GM18907 (cell line): ENCODE measurements around the gene CYB5A.
A peak's percentile ranks its signal among the peaks of the same experiment; 100 is the strongest.
"Not testable (repeated sequence)": the region's sequence is repeated elsewhere in the genome, so short reads cannot be mapped to it uniquely, and the experiment has no call there.

Experiments
- ATAC-seq: cut with Tn5 transposase; IDR thresholded peaks from one replicate; pipeline ENCODE4 v1.9.1; 2021; ENCODE audit warnings: mild to moderate bottlenecking, moderate library complexity; ENCODE audit not compliant: unreplicated experiment

CYB5A gene

GRCh38 chr18:74291771-74292540 lies at the start of gene CYB5A:
Gene CYB5A (minus strand): TSS chr18:74291963. CDS start chr18:74291875, 88 bp downstream.
- peak; percentile 99 for ATAC-seq

- ATAC-seq: no peak
Observed at GRCh38 chr18:74337912-74338309, 46.1 kb upstream of the CYB5A start.

- no peak for ATAC-seq
Observed at GRCh38 chr18:74337155-74337911, 45.6 kb upstream of the CYB5A start.

- peak; percentile 49 for ATAC-seq
Observed at GRCh38 chr18:74336656-74337055, 44.9 kb upstream of the CYB5A start.

- ATAC-seq: peak; percentile 56
Observed at GRCh38 chr18:74334242-74334893, 42.6 kb upstream of the CYB5A start.

GRCh38 chr18:74333091-74333490 lies 41.3 kb upstream of the CYB5A start:
- ATAC-seq: no peak

GRCh38 chr18:74331404-74331803 lies 39.6 kb upstream of the CYB5A start:
- no peak for ATAC-seq

GRCh38 chr18:74329688-74330205 lies 38.0 kb upstream of the CYB5A start:
- ATAC-seq: no peak

- no peak for ATAC-seq
Observed at GRCh38 chr18:74328206-74328605, 36.4 kb upstream of the CYB5A start.

GRCh38 chr18:74326791-74327190 lies 35.0 kb upstream of the CYB5A start:
- ATAC-seq: not testable (repeated sequence)

- ATAC-seq: no peak
Observed at GRCh38 chr18:74326231-74326630, 34.5 kb upstream of the CYB5A start.

GRCh38 chr18:74316257-74317170 lies 24.8 kb upstream of the CYB5A start:
- no peak for ATAC-seq

GRCh38 chr18:74315464-74316256 lies 23.9 kb upstream of the CYB5A start, which contains the start of gene C18orf63:
Gene C18orf63 (plus strand): TSS chr18:74315839. CDS start chr18:74317866, 2,027 bp downstream.
- ATAC-seq: no peak

GRCh38 chr18:74314759-74315463 lies 23.1 kb upstream of the CYB5A start:
- ATAC-seq: no peak

GRCh38 chr18:74311000-74311399 lies 19.2 kb upstream of the CYB5A start:
- ATAC-seq: no peak

- peak; percentile 80 for ATAC-seq
Observed at GRCh38 chr18:74310411-74310810, 18.6 kb upstream of the CYB5A start.

GRCh38 chr18:74303936-74304335 lies 12.2 kb upstream of the CYB5A start:
- no peak for ATAC-seq

- ATAC-seq: no peak
Observed at GRCh38 chr18:74303306-74303705, 11.5 kb upstream of the CYB5A start.

- ATAC-seq: no peak
Observed at GRCh38 chr18:74299746-74300145, 8.0 kb upstream of the CYB5A start.
